Uterus (tissue), 2 donors: ENCODE data around the gene KCNG1.

Experiments
- CTCF ChIP-seq, 4 experiments: fragments of 200-600 bp in 2 of 4; fragments of 450-650 bp in 2 of 4; sonication (generic) in 2 of 4; IDR thresholded peaks; one replicate each; pipeline ENCODE4 v1.5.1; 2016 to 2019; ENCODE audit warnings: antibody characterized with exemption in 4 of 4, mild to moderate bottlenecking in 2 of 4, moderate library complexity in 1 of 4
- POLR2A ChIP-seq, 2 donors: fragments of 450-650 bp; IDR thresholded peaks; one replicate each; pipeline ENCODE4 v1.6.1; 2016; ENCODE audit warnings: antibody characterized with exemption in 2 of 2, mild to moderate bottlenecking in 1 of 2, moderate library complexity in 1 of 2

- peak; percentile 85 to 95 (median 92) for TF ChIP-seq CTCF (IDR thresholded peaks at IDR 0.05)
- TF ChIP-seq POLR2A (IDR thresholded peaks at IDR 0.05) = no peak
Measured at GRCh38 chr20:50987493-50988210, 35.3 kb downstream of the KCNG1 start.
